Activated effector memory CD4-positive, alpha-beta T cell treated with Interleukin-2 at 50 U/mL for 16 hours (primary cell): Measurements from ENCODE around the gene LMF1.
"Not testable (repeated sequence)": the region's sequence is repeated elsewhere in the genome, so short reads cannot be mapped to it uniquely, and the experiment has no call there.

ENCODE experiments used
- DNase-seq: peaks from one replicate; pipeline ENCODE4 v3.0.0-alpha.2; 2020

LMF1 gene

GRCh38 chr16:891353-891740 lies 79.4 kb downstream of the LMF1 start:
- DNase-seq, result no peak

- no peak for DNase-seq
Observed at GRCh38 chr16:890716-891352, 80.0 kb downstream of the LMF1 start.

DNA sequence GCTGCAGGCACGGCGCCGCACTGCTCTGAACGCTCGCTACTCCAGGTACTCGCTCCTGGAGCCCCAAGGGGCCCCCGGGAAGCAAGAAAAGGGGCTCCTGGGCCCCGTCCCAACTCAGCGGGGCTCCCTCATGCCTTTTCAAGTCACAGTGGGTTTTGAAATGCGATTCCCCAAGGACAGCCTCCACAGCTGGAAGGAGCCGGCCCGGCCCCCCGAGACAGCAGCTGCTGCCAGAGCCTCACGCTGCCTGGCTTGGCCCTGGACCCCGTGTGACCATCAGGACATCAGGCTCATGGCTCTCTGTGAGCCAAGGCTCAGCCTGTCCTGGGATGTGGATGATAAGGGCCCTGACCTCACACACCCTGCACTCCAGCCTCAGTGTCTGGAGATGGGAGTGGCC lies 80.6 kb downstream of the LMF1 start:
- no peak for DNase-seq

GRCh38 chr16:889586-889985 lies 81.2 kb downstream of the LMF1 start:
- no peak for DNase-seq

DNA sequence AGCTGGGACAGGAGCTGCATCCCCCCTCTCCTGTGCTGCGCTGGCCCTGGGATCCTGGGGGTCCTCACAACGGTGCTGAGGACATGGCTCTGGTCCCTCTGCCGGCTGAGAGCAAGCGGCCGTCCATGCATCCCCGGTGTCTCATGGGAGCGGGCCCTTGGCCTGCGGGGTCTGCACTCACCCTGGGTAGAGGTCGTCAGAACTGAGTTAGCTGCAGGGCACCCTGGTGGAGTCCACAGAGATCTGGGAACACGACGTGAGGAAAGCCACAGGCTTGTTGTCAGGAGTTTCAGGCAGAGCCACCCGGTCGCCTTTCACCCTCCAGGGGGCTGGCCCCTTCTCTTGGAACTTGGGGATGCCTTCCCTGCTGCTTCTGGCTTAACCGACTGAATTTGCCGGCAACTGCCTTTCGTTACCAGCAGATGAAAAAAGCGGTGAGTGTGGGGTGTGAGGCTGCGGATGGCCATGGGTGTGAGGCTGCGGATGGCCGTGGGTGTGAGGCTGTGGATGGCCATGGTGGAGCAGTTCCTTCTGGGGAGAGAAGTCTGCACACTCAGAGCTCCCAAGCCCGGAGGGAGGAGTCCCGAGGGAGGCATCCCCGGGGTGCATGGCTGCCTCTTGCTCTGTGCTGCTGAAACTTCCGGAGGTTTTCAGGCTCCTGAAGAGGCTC lies 81.7 kb downstream of the LMF1 start:
- DNase-seq, result no peak

DNA sequence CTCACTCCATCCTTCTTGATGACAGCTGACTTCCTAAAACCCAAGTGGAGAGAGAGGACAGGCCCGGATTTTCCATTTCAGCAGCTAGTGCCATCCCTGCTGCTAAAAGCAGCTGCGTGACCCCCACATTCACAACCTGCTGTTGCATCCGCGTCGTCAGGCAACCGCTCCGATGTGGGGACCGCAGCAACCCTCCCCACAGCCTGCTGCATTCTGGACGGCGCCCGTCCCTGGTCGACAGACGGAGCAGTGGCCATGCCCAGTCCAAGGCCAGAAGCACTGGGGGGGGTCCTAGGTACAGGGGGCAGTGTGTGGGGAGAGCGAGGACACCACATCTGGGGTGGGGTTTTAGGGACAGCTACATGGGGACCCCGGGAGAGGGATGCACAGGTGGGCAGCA lies 82.3 kb downstream of the LMF1 start:
- DNase-seq, result not testable (repeated sequence)

- no peak for DNase-seq
Observed at GRCh38 chr16:887846-888245, 82.9 kb downstream of the LMF1 start.

DNA sequence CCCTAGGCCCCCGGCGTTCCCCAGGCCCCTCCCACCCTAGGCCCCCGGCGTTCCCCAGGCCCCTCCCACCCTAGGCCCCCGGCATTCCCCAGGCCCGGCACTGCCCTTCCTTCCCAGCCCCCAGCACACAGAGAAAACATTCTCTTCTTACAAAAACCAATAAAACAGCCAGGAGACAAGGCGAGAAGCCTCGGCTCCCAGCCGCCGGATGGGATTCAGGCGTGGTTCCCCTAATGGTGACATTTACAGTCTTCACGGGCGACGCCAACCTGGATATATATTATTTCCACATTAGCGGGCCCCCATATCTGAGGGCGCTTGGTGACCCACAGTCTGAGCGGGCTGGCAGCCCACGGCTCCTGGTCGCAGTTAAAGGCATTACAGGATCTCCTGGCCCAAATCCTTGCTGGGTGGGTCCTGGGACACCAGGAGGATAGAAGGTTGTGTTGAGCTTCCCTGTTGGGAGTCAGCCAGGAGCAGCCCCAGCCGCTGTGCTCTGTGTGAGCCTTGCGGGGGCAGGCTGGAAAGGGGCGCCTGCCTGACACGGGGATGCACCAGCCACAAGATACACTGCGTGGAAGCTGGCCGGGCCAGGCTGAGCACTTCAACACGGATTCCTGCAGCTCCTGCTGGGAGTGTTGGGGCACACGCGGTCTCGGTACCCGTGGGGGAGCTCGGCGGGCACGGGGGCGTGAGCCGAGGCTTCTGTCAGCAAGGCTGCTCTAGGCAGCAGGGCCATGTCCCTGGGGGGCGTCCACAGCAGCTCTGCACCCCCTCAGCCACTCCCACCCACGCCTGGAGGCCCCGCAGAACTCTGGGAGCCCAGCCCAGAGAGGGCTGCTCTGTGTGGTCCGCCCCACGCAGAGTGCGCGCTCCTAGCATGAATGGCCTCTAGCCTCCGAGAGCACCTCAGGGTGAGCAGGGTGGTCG lies 83.7 kb downstream of the LMF1 start:
- DNase-seq, result no peak

DNA sequence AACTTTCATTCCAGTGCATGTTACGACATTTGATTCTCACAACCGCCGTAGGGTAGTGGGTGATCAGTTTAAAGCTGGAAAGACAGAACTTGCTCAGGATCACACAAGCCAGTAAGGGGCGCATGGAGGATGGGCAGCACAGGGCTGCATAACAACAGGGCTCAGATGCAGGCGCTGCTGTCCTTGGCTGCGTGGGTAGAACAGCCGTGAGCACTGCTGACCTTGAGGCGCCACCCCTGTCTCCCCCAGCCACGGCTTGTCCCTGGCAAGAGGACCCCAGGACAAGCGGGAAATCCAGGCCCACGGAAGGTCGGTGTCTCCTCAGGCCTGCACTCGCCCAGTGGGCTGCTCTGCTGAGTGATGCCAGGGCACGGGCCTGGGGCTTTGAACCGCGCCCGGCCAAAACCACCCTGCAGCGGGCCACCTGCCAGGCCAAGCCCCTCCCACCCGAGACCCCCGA lies 84.7 kb downstream of the LMF1 start:
- no peak for DNase-seq

GRCh38 chr16:885391-885790 lies 85.4 kb downstream of the LMF1 start:
- no peak for DNase-seq

GRCh38 chr16:884232-884631 lies 86.6 kb downstream of the LMF1 start:
- DNase-seq, result no peak

DNA sequence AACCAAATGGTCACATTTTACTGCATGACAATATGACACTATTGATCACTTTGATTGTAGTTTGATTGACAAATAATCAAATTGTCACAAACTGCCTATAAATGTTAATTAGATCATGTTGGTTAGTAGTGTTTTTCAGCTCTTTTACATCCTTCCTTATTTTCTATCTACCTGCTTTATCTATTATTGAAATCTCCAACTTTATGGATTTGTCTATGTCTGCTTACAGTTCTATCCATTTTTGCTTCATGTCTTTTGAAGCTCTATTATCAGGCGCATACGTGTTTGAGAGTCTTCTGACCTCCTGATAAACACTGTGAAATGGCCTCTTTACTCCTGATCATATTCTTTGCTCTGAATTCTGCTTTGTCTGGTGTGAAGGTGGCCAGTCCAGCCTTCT lies 87.0 kb downstream of the LMF1 start:
- DNase-seq, result no peak

DNA sequence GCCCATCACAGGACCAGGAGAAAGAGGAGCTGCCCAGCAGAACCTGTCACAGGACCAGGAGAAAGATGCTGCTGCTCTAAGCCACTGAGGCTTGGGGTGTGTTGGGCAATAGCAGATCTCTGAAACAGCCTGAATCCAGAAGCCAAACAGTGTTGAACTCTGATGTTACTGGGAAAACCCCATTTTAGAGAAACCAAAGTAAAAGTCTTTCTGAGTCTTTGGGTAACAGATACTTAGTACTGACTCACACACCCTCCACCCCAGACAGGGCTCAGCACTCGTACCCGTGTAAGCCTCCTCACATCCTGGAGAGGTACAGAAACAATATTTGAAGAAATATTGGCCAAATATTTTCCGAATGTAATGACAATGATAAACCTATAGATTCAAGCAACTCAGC lies 87.4 kb downstream of the LMF1 start:
- no peak for DNase-seq

- not testable (repeated sequence) for DNase-seq
Observed at GRCh38 chr16:882671-883070, 88.1 kb downstream of the LMF1 start.

GRCh38 chr16:882256-882655 lies 88.5 kb downstream of the LMF1 start:
- DNase-seq, result no peak

GRCh38 chr16:881219-882097 lies 89.3 kb downstream of the LMF1 start:
- no peak for DNase-seq

- no peak for DNase-seq
Observed at GRCh38 chr16:880471-881171, 90.2 kb downstream of the LMF1 start.

DNA sequence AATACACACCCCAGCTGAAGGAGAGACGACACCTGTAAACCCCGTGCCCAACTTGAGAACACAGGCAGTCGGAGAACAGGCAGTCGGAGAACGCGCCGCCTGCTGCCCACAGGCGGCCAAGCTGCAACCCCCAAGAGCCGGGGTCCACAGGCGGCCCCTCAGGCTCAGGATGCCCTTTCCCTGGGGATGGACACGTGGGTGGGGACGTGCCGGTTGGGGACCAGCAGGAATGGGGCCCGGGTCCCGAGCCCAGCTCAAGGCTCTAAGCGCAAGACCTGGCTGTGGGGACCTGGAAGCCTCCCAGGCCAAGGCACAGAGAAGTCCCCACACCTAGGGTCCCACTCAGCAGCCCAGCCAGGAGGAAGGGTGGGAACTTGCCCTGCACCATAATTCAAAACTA lies 90.8 kb downstream of the LMF1 start:
- DNase-seq, result no peak

DNA sequence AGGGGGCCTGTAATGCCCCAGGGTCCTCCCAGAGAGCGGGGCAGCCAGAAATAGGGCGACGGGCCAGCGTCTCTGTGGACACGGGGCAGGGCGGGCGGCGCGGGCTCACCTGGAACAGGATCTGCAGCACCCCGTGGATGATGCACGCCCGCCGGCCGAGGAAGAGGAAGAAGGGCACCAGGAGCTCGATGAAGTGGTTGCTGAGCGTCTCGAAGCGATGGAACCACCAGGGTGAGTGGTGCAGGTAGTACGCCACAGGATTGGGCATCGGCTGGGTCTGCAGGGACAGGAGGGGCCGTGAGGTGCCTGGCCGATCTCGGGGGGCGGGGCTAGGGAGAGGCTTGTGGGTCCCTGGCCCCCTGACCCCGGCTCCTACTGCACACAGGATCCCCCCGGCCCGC lies 91.3 kb downstream of the LMF1 start:
- no peak for DNase-seq

GRCh38 chr16:878886-879285 lies 91.9 kb downstream of the LMF1 start:
- DNase-seq, result no peak

- peak; percentile 9 for DNase-seq
Observed at GRCh38 chr16:878072-878784, 92.6 kb downstream of the LMF1 start.
